OCI-LY3 (cell line): ENCODE data around the gene DTX2.
"Not testable (repeated sequence)": the region's sequence is repeated elsewhere in the genome, so short reads cannot be mapped to it uniquely, and the experiment has no call there.

Experiments used
- H2AFZ ChIP-seq: fragments of 200-600, 300-600 bp; shearing (Covaris generic); 2 replicates; pipeline ENCODE4 v1.6.0; 2014; ENCODE audit warnings: antibody characterized with exemption, low read depth, low read length
- H3K27ac ChIP-seq: fragments of 200-600, 300-600 bp; sonication (generic); 2 replicates; pipeline ENCODE4 v1.5.1; 2014; ENCODE audit warnings: mild to moderate bottlenecking, low read length, moderate library complexity, mixed read lengths
- H3K27me3 ChIP-seq: fragments of 200-600, 300-600 bp; sonication (generic); 2 replicates; pipeline ENCODE4 v1.6.1; 2014; ENCODE audit warnings: low read depth, low read length, mixed read lengths
- H3K36me3 ChIP-seq: fragments of 200-600, 300-600 bp; sonication (generic); replicated peaks from 2 replicates; pipeline ENCODE3; 2014; ENCODE audit warnings: low read depth, low read length, mixed read lengths
- H3K4me1 ChIP-seq: fragments of 300-600, 200-600 bp; sonication (generic); 2 replicates; pipeline ENCODE4 v1.6.1; 2014; ENCODE audit warnings: low read length, mixed read lengths
- H3K4me2 ChIP-seq: fragments of 200-600, 300-600 bp; sonication (generic); 2 replicates; pipeline ENCODE4 v1.6.1; 2014; ENCODE audit warnings: low read length, mixed read lengths
- H3K4me3 ChIP-seq: fragments of 300-600, 200-600 bp; sonication (generic); 2 replicates; pipeline ENCODE4 v1.5.1; 2014; ENCODE audit warnings: antibody characterized with exemption, mild to moderate bottlenecking, low read length, moderate library complexity
- H3K79me2 ChIP-seq: fragments of 300-600, 200-600 bp; shearing (Covaris generic); 2 replicates; pipeline ENCODE4 v1.6.1; 2014; ENCODE audit warnings: mild to moderate bottlenecking, low read length, mixed read lengths
- H3K9ac ChIP-seq: fragments of 300-600, 200-600 bp; shearing (Covaris generic); 2 replicates; pipeline ENCODE4 v1.6.0; 2014; ENCODE audit warnings: mild to moderate bottlenecking, low read length, moderate library complexity
- H3K9me3 ChIP-seq: fragments of 200-600, 300-600 bp; shearing (Covaris generic); 2 replicates; pipeline ENCODE4 v1.6.1; 2014; ENCODE audit warnings: low read length, mixed read lengths; ENCODE audit not compliant: insufficient read depth
- H4K20me1 ChIP-seq: fragments of 200-600, 300-600 bp; sonication (generic); 2 replicates; pipeline ENCODE4 v1.6.1; 2016; ENCODE audit warnings: low read length, mixed read lengths; ENCODE audit not compliant: insufficient read depth
- CTCF ChIP-seq: fragments of 200-600, 300-600 bp; sonication (generic); IDR thresholded peaks from 2 replicates; pipeline ENCODE4 v1.5.1; 2014; ENCODE audit warnings: antibody characterized with exemption, low read length, low read depth
- EZH2phosphoT487 ChIP-seq: fragments of 200-600 bp; shearing (Covaris generic); IDR thresholded peaks from 2 replicates; pipeline ENCODE4 v1.6.1; 2018; ENCODE audit warnings: antibody characterized with exemption, mixed run types, low read depth

DTX2 gene

GRCh38 chr7:76424413-76425111, 36.9 kb upstream of the DTX2 start, which contains the start of gene ZP3:
ZP3 (plus strand) TSS chr7:76424950; CDS start chr7:76424965, 15 bp downstream.
- no peak within 1 kb of the TSS for H3K9ac ChIP-seq
- no peaks in the 10 kb centered on the region for H3K36me3 ChIP-seq
- H4K20me1 ChIP-seq, result no peaks in the 10 kb centered on the region
- no peaks in the 10 kb centered on the region for H3K79me2 ChIP-seq
- no peaks in the 10 kb centered on the region for H3K9me3 ChIP-seq
- H3K27me3 ChIP-seq, result peaks cover 18% of the 10 kb centered on the region
- TF ChIP-seq EZH2phosphoT487, result no peak
- TF ChIP-seq CTCF, result no peak
- no peak within 1 kb of the TSS for H3K4me3 ChIP-seq
- H3K4me2 ChIP-seq, result no peak within 1 kb of the TSS
- H3K27ac ChIP-seq, result no peak within 1 kb of the TSS
- H3K4me1 ChIP-seq, result no peaks in the 10 kb centered on the region
- H2AFZ ChIP-seq, result no peak within 1 kb of the TSS

GRCh38 chr7:76425156-76425555, 36.4 kb upstream of the DTX2 start:
- no peaks in the 10 kb centered on the region for H3K4me1 ChIP-seq
- peaks cover 16% of the 10 kb centered on the region for H3K27me3 ChIP-seq
- no peak overlapping the region for H3K4me2 ChIP-seq
- H3K9ac ChIP-seq, result no peak overlapping the region
- no peaks in the 10 kb centered on the region for H4K20me1 ChIP-seq
- no peak for TF ChIP-seq EZH2phosphoT487
- no peak for TF ChIP-seq CTCF
- H3K9me3 ChIP-seq, result no peaks in the 10 kb centered on the region
- no peaks in the 10 kb centered on the region for H3K36me3 ChIP-seq
- no peak overlapping the region for H3K27ac ChIP-seq
- H2AFZ ChIP-seq, result no peak overlapping the region
- H3K79me2 ChIP-seq, result no peaks in the 10 kb centered on the region
- no peak overlapping the region for H3K4me3 ChIP-seq

DNA sequence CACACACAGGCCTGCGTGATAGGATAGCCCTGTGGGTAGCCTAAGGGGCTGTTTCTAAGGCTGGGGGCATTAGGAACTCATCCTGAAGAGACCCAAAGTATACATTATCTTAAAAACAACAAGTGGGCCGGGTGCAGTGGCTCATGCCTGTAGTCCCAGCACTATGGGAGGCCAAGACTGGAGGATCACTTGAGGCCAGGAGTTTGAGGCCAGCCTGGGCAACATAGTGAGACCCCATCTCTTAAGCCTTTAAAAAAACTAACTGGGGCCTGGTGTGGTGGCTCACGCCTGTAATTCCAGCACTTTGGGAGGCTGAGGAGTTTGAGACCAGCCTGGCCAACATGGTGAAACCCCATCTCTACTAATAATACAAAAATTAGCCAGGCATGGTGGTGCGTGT, 36.0 kb upstream of the DTX2 start:
- H3K9me3 ChIP-seq, H4K20me1 ChIP-seq, H3K4me1 ChIP-seq, H3K4me3 ChIP-seq, H3K4me2 ChIP-seq, H3K9ac ChIP-seq, H3K36me3 ChIP-seq, H2AFZ ChIP-seq, H3K27ac ChIP-seq, H3K79me2 ChIP-seq: not testable (repeated sequence)
- H3K27me3 ChIP-seq, result peaks cover 12% of the 10 kb centered on the region

DNA sequence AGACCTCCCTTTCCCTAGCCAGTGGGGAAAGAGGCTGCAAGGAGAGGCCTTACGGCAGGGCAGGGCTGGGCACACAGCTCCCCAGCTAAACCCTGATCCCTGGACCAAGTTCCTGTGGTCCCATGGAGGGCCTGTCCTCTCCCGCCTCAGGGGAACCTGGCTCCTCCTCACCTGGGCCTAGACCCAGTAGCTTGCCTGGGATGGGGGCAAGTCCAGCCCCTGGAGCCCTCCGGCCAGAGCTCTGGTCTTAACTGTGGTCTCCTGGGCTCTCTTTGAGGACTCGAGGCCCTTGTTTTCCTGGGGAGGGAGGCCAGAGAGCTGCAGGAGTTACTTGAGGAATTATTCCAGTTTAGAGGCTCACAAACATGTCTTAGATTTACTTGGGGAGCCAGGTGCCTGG, 35.3 kb upstream of the DTX2 start:
- Histone ChIP-seq H3K27ac (no peak overlapping the region), H4K20me1 (no peaks in the 10 kb centered on the region), H3K9ac (no peak overlapping the region), H2AFZ (no peak overlapping the region), H3K4me3 (no peak overlapping the region), H3K4me2 (no peak overlapping the region), H3K36me3 (no peaks in the 10 kb centered on the region), H3K9me3 (no peaks in the 10 kb centered on the region), H3K27me3 (peaks cover 12% of the 10 kb centered on the region), H3K79me2 (no peaks in the 10 kb centered on the region), H3K4me1 (no peaks in the 10 kb centered on the region)
- TF ChIP-seq CTCF, result no peak
- TF ChIP-seq EZH2phosphoT487, result no peak
